H1 (cell line): Measurements from ENCODE around the gene SELPLG. TPM values are rescaled to one million over a fixed set of nuclear protein-coding genes. Genes with fewer than 3 reads are reported as not detected.

Source experiments
- CTCF ChIA-PET: fragments of 300-600 bp; sonication (Branson Sonifier 250); formaldehyde crosslinking; loops from one replicate; lab custom pipeline; 2021; ENCODE audit not compliant: partially characterized antibody; lab: Charles Lee
- POLR2A ChIA-PET: fragments of 300-600 bp; sonication (Branson Sonifier 250); formaldehyde crosslinking; loops from one replicate; lab custom pipeline; 2021; ENCODE audit warnings: inconsistent platforms; ENCODE audit not compliant: partially characterized antibody; lab: Charles Lee
- DNase-seq, 2 experiments: peaks; one replicate each; pipeline versions ENCODE4 v3.0.0 to v3.0.0-alpha.2; 2010 to 2022; ENCODE audit warnings: low spot score in 2 of 2, low read depth in 1 of 2, mixed read lengths in 1 of 2
- FAIRE-seq: peaks from 2 replicates; lab custom pipeline; 2011; peaks lifted over from hg19 to GRCh38; lab: Jason Lieb, UNC
- H2AFZ ChIP-seq: 2 replicates; pipeline ENCODE4 v1.8.1; 2012; ENCODE audit warnings: low read length, inconsistent platforms
- H2AK5ac ChIP-seq: 2 replicates; pipeline ENCODE4 v1.6.1; 2013; ENCODE audit warnings: low read depth, low read length
- H2BK120ac ChIP-seq: replicated peaks from 2 replicates; pipeline ENCODE3; 2013; ENCODE audit warnings: low read depth, low read length, inconsistent platforms
- H2BK12ac ChIP-seq: 2 replicates; pipeline ENCODE4 v1.6.1; 2013; ENCODE audit warnings: low read depth, low read length
- H2BK15ac ChIP-seq: 2 replicates; pipeline ENCODE4 v1.6.1; 2013; ENCODE audit warnings: low read length
- H2BK20ac ChIP-seq: 2 replicates; pipeline ENCODE4 v1.6.1; 2013; ENCODE audit warnings: low read length
- H2BK5ac ChIP-seq: 2 replicates; pipeline ENCODE4 v1.6.1; 2013; ENCODE audit warnings: low read depth, low read length
- H3K14ac ChIP-seq: 2 replicates; pipeline ENCODE4 v1.6.1; 2013; ENCODE audit warnings: inconsistent platforms; ENCODE audit not compliant: insufficient read length
- H3K18ac ChIP-seq: 2 replicates; pipeline ENCODE4 v1.6.1; 2013; ENCODE audit warnings: low read length; ENCODE audit errors: extremely low read depth
- H3K23ac ChIP-seq: 2 replicates; pipeline ENCODE4 v1.6.1; 2013; ENCODE audit warnings: inconsistent platforms; ENCODE audit not compliant: insufficient read length
- H3K23me2 ChIP-seq: 2 replicates; pipeline ENCODE4 v1.6.1; 2013; ENCODE audit warnings: low read depth, low read length
- H3K27ac ChIP-seq: 2 replicates; pipeline ENCODE4 v1.6.1; 2011; ENCODE audit warnings: low read depth, low read length, inconsistent platforms
- H3K27me3 ChIP-seq, 4 experiments: replicated peaks in 1 of 4; 1 replicate in 1 of 4; 2 replicates in 3 of 4; pipeline versions ENCODE4 v1.6.1 to v1.8.1; 2011 to 2013; ENCODE audit warnings: low read length in 3 of 4, mild to moderate bottlenecking in 3 of 4, inconsistent platforms in 2 of 4, mixed read lengths in 2 of 4, moderate library complexity in 1 of 4; ENCODE audit not compliant: control insufficient read depth in 3 of 4, insufficient read depth in 3 of 4; ENCODE audit errors: extremely low read depth in 1 of 4
- H3K36me3 ChIP-seq, 4 experiments: 2 replicates each; pipeline versions ENCODE4 v1.6.1 to v1.8.1; 2011 to 2013; ENCODE audit warnings: mild to moderate bottlenecking in 4 of 4, low read length in 3 of 4, moderate library complexity in 2 of 4, control low read depth in 1 of 4, inconsistent platforms in 1 of 4; ENCODE audit not compliant: insufficient read depth in 4 of 4, control insufficient read depth in 2 of 4
- H3K4ac ChIP-seq: replicated peaks from 2 replicates; pipeline ENCODE3; 2013; ENCODE audit warnings: low read length, low read depth, mixed read lengths, inconsistent platforms; ENCODE audit not compliant: insufficient read length
- H3K4me1 ChIP-seq, 4 experiments: replicated peaks in 1 of 4; 1 replicate in 1 of 4; 2 replicates in 3 of 4; pipeline versions ENCODE4 v1.6.1 to v1.8.1; 2011 to 2013; ENCODE audit warnings: low read length in 3 of 4, inconsistent platforms in 2 of 4, mixed read lengths in 1 of 4; ENCODE audit not compliant: insufficient read depth in 4 of 4, control insufficient read depth in 3 of 4
- H3K4me2 ChIP-seq, 2 experiments: 2 replicates each; pipeline versions ENCODE4 v1.6.1 to v1.8.1; 2011 to 2013; ENCODE audit warnings: low read depth in 2 of 2, low read length in 2 of 2, control low read depth in 1 of 2, inconsistent platforms in 1 of 2, mild to moderate bottlenecking in 1 of 2; ENCODE audit not compliant: insufficient read depth in 1 of 2
- H3K4me3 ChIP-seq, 4 experiments: fragments of 200-600, 300-600 bp in 1 of 4; sonication (generic), shearing (Covaris generic), sonication (Bioruptor Twin) in 1 of 4; 2 replicates each; pipeline versions ENCODE4 v1.5.1 to v1.8.1; 2011 to 2016; ENCODE audit warnings: low read length in 4 of 4, low read depth in 3 of 4, control low read depth in 2 of 4, inconsistent platforms in 2 of 4, mild to moderate bottlenecking in 2 of 4, mixed read lengths in 1 of 4, moderate library complexity in 1 of 4; ENCODE audit not compliant: insufficient read depth in 2 of 4; ENCODE audit errors: extremely low read depth in 1 of 4
- H3K56ac ChIP-seq: replicated peaks from 2 replicates; pipeline ENCODE3; 2013; ENCODE audit warnings: low read depth, mild to moderate bottlenecking, mixed read lengths, low read length, inconsistent platforms; ENCODE audit not compliant: insufficient read length
- H3K79me1 ChIP-seq: 2 replicates; pipeline ENCODE4 v1.6.1; 2013; ENCODE audit warnings: low read depth, low read length, control low read depth
- H3K79me2 ChIP-seq, 2 experiments: 2 replicates each; pipeline versions ENCODE4 v1.6.1 to v1.8.1; 2012 to 2013; ENCODE audit warnings: low read length in 2 of 2, mild to moderate bottlenecking in 2 of 2, inconsistent platforms in 1 of 2; ENCODE audit not compliant: insufficient read depth in 2 of 2, control insufficient read depth in 1 of 2
- H3K9ac ChIP-seq, 4 experiments: replicated peaks in 1 of 4; 1 replicate in 1 of 4; 2 replicates in 3 of 4; pipeline versions ENCODE4 v1.6.1 to v1.8.1; 2011 to 2013; ENCODE audit warnings: low read depth in 3 of 4, low read length in 3 of 4, control low read depth in 2 of 4, mild to moderate bottlenecking in 2 of 4, moderate library complexity in 2 of 4, inconsistent platforms in 1 of 4; ENCODE audit errors: extremely low read depth in 1 of 4
- H3K9me3 ChIP-seq, 2 experiments: 2 replicates each; pipeline versions ENCODE4 v1.6.1 to v1.8.1; 2012 to 2013; ENCODE audit warnings: mild to moderate bottlenecking in 2 of 2, moderate library complexity in 2 of 2, control low read depth in 1 of 2, inconsistent platforms in 1 of 2, low read depth in 1 of 2, low read length in 1 of 2, mixed read lengths in 1 of 2; ENCODE audit not compliant: insufficient read depth in 2 of 2
- H4K20me1 ChIP-seq, 2 experiments: replicated peaks in 1 of 2; 2 replicates each; pipeline versions ENCODE3 to v1.8.1; 2011 to 2013; ENCODE audit warnings: inconsistent platforms in 2 of 2, low read length in 2 of 2, mild to moderate bottlenecking in 1 of 2; ENCODE audit not compliant: insufficient read depth in 2 of 2, control insufficient read depth in 1 of 2
- H4K5ac ChIP-seq: 2 replicates; pipeline ENCODE4 v1.6.1; 2013; ENCODE audit warnings: low read length, low read depth, mixed read lengths, inconsistent platforms; ENCODE audit not compliant: insufficient read length
- H4K8ac ChIP-seq: 2 replicates; pipeline ENCODE4 v1.8.0; 2013; ENCODE audit warnings: mild to moderate bottlenecking, moderate library complexity, low read length, inconsistent platforms; ENCODE audit not compliant: insufficient read depth; ENCODE audit errors: extremely low read depth
- H4K91ac ChIP-seq: replicated peaks from 2 replicates; pipeline ENCODE3; 2013; ENCODE audit warnings: low read length, mixed read lengths, inconsistent platforms; ENCODE audit not compliant: insufficient read length
- NRF1 ChIP-seq: IDR thresholded peaks from 2 replicates; pipeline ENCODE4 v1.6.1; 2011; ENCODE audit warnings: mild to moderate bottlenecking, low read depth, low read length, improper control_type of control experiment
- WGBS, 2 experiments: shearing (Covaris generic) in 1 of 2; methylation state at CpG; one replicate each; pipeline versions ENCODE4 v1.1.6 to v1.1.7; 2013 to 2015; ENCODE audit warnings: low lambda C conversion rate in 2 of 2, mixed read lengths in 2 of 2, inconsistent platforms in 1 of 2, low coverage in 1 of 2, missing lambda C conversion rate in 1 of 2; ENCODE audit not compliant: insufficient replicate concordance in 2 of 2, insufficient coverage in 1 of 2, insufficient read length in 1 of 2; ENCODE audit errors: extremely low coverage in 1 of 2, missing lambda C conversion rate in 1 of 2; 5-methylcytosine and 5-hydroxymethylcytosine counted together
- polyA plus RNA-seq, 7 experiments: library from polyadenylated mRNA; depleted of rRNA in 3 of 7; stranded (reverse) in 5 of 7; unstranded in 2 of 7; fragments of >200 nt in 5 of 7; fragments of 200-250 nt in 2 of 7; gene quantifications; 1 replicate in 5 of 7; 2 replicates in 1 of 7; 4 replicates in 1 of 7; pipeline versions ENCODE4 v1.2.1 to v1.2.3, GENCODE V29; 2011 to 2013; ENCODE audit warnings: missing spikeins in 2 of 7, mixed read lengths in 2 of 7
- total RNA-seq: library from RNA; stranded (reverse); fragmentation: NEBNext Ultra II Directional; extraction: Animal tissue kit (Norgen Biotek cat#: 25700); gene quantifications from 2 replicates; pipeline ENCODE4 v1.2.1, GENCODE V29; 2021

Gene SELPLG
- total and polyA plus RNA-seq, 2 of the 8 experiments (the other 6 are each of a cell fraction or from before 2014, with no cell fraction given): 0.18 TPM; not detected in 1

DNA sequence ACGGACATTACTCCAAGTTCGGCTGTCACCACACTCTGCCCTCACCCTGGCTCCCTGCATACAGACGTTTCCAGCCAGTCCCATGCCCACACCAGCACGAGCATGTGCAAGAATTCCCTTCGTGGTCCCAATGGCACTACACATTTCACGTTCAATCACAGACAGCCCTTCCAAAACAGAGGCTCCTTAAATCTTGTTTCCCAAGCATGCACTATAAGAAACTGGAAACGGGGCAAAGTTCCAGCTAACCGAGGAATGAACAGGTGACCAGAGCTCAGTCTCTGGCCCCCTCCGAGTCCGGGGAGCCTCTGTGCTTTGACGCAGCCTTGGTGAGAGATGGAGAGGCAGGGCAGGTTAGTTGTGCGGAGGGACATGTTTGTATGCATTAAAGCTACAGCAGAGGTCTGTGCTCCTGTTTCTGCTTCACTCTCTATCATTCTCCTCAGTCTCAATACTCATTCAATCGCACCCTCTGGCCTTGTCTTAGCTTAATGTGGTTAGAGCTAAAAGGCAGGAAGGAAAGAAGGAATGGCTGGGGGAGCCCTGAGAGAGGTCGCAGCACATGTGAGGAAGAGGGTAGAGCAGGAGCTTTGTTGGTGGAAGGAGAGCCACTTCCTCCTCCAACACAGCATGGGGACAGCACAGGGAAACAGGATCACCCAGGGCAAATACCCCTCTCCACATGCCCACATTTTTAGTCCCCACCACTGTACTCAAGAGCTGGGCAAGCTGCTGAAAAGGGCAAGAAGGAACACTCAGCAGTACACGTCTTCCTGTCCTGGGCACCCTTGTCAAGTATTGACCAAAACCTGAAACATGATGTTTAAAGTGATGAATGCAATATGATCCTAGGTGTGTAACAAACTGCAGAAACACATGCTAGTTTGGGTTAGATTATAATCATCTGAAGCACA is 12.2 kb upstream of the SELPLG start:
- Histone ChIP-seq H3K27ac (no peak overlapping the region), H3K4me1 (peaks cover 0 to 2% (median under 1%) of the 10 kb centered on the region in 4 experiments; a peak in 1 of 7 replicates)
- POLR2A ChIA-PET: interaction anchor here (1.0 to 1.2 kb wide), 2 partner anchors 19 to 35 kb away, joined by 3 to 5 read pairs; no protein-coding TSS in a partner anchor
- TF ChIP-seq NRF1: no peak

More for the DNA sequence above, 12.2 kb upstream of the SELPLG start:
- H2BK20ac ChIP-seq: no peak overlapping the region
- no peak overlapping the region for H3K4me2 ChIP-seq
- H3K27me3 ChIP-seq: no peaks in the 10 kb centered on the region
- H2AK5ac ChIP-seq: no peak overlapping the region
- no peaks in the 10 kb centered on the region for H3K9me3 ChIP-seq
- no peak overlapping the region for H3K14ac ChIP-seq
- H4K8ac ChIP-seq: no peak overlapping the region
- peaks cover 6 to 29% (median 17%) of the 10 kb centered on the region in 4 experiments; a peak in 6 of 8 replicates for H3K36me3 ChIP-seq
- H3K4me3 ChIP-seq: no peak overlapping the region
- no peak for FAIRE-seq
- H3K79me1 ChIP-seq: no peaks in the 10 kb centered on the region
- CTCF ChIA-PET: interaction anchor here (0.6 to 3.1 kb wide), 15 partner anchors 8 to 718 kb away, joined by 3 to 24 read pairs (median 3); no protein-coding TSS in a partner anchor
- no peak overlapping the region for H3K56ac ChIP-seq
- H2BK15ac ChIP-seq: no peak overlapping the region
- no peak overlapping the region for H3K4ac ChIP-seq
- no peak overlapping the region for H2BK5ac ChIP-seq
- WGBS, 2 experiments: 88% methylated on average over 15 of the region's 15 CpGs; no CpG with 5 or more reads in 1 of the 2 experiments
- H3K9ac ChIP-seq: no peak overlapping the region
- DNase-seq: no peak
- H3K23ac ChIP-seq: no peak overlapping the region
- H4K20me1 ChIP-seq: no peaks in the 10 kb centered on the region
- no peaks in the 10 kb centered on the region for H3K23me2 ChIP-seq
- H2AFZ ChIP-seq: no peak overlapping the region
- H2BK120ac ChIP-seq: no peak overlapping the region
- H3K18ac ChIP-seq: no peak overlapping the region
- H3K79me2 ChIP-seq: no peaks in the 10 kb centered on the region
- no peak overlapping the region for H2BK12ac ChIP-seq
- no peak overlapping the region for H4K91ac ChIP-seq
- H4K5ac ChIP-seq: no peak overlapping the region
